ENCODE measurements around the gene TOR2A. TPM values are rescaled to one million over a fixed set of nuclear protein-coding genes. Genes with fewer than 3 reads are reported as not detected.

Gene TOR2A
- total and polyA plus RNA-seq, 9 of the 15 experiments (the other 6 are each of a cell fraction or from before 2014, with no cell fraction given) = 0.80 to 25.9 (median 11.1) TPM

- Histone ChIP-seq H3K9me3 (replicated peaks; ENCODE audit: control insufficient read depth, insufficient read depth, low read depth, low read length) (no peaks in the 10 kb centered on the region), H2AFZ (ENCODE audit: low read depth, low read length) (no peak overlapping the region), H3K9me1 (ENCODE audit: control insufficient read depth, insufficient read depth, low read length) (no peaks in the 10 kb centered on the region), H4K20me1 (replicated peaks; ENCODE audit: control insufficient read depth, insufficient read depth, low read length) (no peaks in the 10 kb centered on the region), H3K9ac (ENCODE audit: insufficient read depth in 1 of 2, low read depth in 2 of 2, low read length in 2 of 2) (peak overlapping the region in 1 of 2 experiments; percentile 60; a peak in 1 of 4 replicates), H3K4me3 (no peak overlapping the region), H3K79me2 (ENCODE audit: control insufficient read depth, insufficient read depth, low read length) (no peaks in the 10 kb centered on the region), H3K4me1 (replicated peaks in 1 of 2; ENCODE audit: control insufficient read depth in 2 of 2, insufficient read depth in 2 of 2, low read length in 2 of 2) (peaks cover 24 to 55% of the 10 kb centered on the region in 2 experiments), H3K36me3 (ENCODE audit: control insufficient read depth, insufficient read depth, low read length) (no peaks in the 10 kb centered on the region), H3K27me3 (ENCODE audit: control insufficient read depth in 2 of 2, insufficient read depth in 2 of 2, low read length in 2 of 2) (no peaks in the 10 kb centered on the region), H3K27ac (ENCODE audit: extremely low read depth, low read depth, low read length) (no peak overlapping the region), H3K4me2 (ENCODE audit: insufficient read depth, low read length) (no peak overlapping the region)
- ATAC-seq (no peak), DNase-seq (ENCODE audit: extremely low read depth in 1 of 4, low spot score in 3 of 4) (no peak), FAIRE-seq (no peak)
- no TSS peak for BruUV-seq (replicated peaks)
- CTCF ChIA-PET (ENCODE audit: low intra/inter-chr PET ratio) = no interaction called here
- POLR2A ChIA-PET = interaction anchor here (0.7 to 1.8 kb wide), 4 partner anchors 9 to 139 kb away, joined by 3 to 7 read pairs (median 4); no protein-coding TSS in a partner anchor
- intact Hi-C loops (cut with micrococcal nuclease) = no loop called here
- WGBS (ENCODE audit: insufficient coverage, low coverage, missing lambda C conversion rate) = 68% methylated on average over 20 of the region's 20 CpGs
- in situ Hi-C loops (cut with MboI) = loop anchor here (5.0 kb wide), 1 partner anchor 43 kb away; the partner anchor contains the start of gene TOR2A
- TF ChIP-seq RCOR1 (IDR thresholded peaks at IDR 0.05; ENCODE audit: borderline replicate concordance in 1 of 2, low read depth in 2 of 2, low read length in 2 of 2) (0 out of 4 replicates have a peak, but pooled peaks of 1 of the 2 experiments have one; percentile 38), FOXP1 (CRISPR knock-in tag; IDR thresholded peaks at IDR 0.05) (no peak), GATA2 (CRISPR knock-in tag; IDR thresholded peaks at IDR 0.05) (0 out of 2 replicates have a peak, but pooled peaks have one; percentile 17), SMAD4 (CRISPR knock-in tag; conservative IDR thresholded peaks at IDR 0.05) (no peak), TEAD1 (CRISPR knock-in tag; IDR thresholded peaks at IDR 0.05) (no peak), ZBTB2 (IDR thresholded peaks at IDR 0.05) (no peak), ETS2 (tag; IDR thresholded peaks at IDR 0.05; ENCODE audit: borderline replicate concordance, poor library complexity, severe bottlenecking) (no peak), BRD4 (IDR thresholded peaks at IDR 0.05) (no peak), C11orf30 (IDR thresholded peaks at IDR 0.05; ENCODE audit: low read depth) (no peak), HDAC3 (IDR thresholded peaks at IDR 0.05; ENCODE audit: borderline replicate concordance, partially characterized antibody) (no peak), HNRNPUL1 (IDR thresholded peaks at IDR 0.05; ENCODE audit: low read length) (no peak), ZC3H11A (IDR thresholded peaks at IDR 0.05; ENCODE audit: low read depth, low read length) (no peak), MCM7 (IDR thresholded peaks at IDR 0.05) (no peak), CBX1 (IDR thresholded peaks at IDR 0.05; ENCODE audit: low read depth) (0 out of 2 replicates have a peak, but pooled peaks have one; percentile 26)
- TF ChIP-seq, protein P1, sequence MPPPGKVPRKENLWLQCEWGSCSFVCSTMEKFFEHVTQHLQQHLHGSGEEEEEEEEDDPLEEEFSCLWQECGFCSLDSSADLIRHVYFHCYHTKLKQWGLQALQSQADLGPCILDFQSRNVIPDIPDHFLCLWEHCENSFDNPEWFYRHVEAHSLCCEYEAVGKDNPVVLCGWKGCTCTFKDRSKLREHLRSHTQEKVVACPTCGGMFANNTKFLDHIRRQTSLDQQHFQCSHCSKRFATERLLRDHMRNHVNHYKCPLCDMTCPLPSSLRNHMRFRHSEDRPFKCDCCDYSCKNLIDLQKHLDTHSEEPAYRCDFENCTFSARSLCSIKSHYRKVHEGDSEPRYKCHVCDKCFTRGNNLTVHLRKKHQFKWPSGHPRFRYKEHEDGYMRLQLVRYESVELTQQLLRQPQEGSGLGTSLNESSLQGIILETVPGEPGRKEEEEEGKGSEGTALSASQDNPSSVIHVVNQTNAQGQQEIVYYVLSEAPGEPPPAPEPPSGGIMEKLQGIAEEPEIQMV (tag; conservative IDR thresholded peaks at IDR 0.05; ENCODE audit: low read depth) = no peak
- TF ChIP-seq, protein P2, sequence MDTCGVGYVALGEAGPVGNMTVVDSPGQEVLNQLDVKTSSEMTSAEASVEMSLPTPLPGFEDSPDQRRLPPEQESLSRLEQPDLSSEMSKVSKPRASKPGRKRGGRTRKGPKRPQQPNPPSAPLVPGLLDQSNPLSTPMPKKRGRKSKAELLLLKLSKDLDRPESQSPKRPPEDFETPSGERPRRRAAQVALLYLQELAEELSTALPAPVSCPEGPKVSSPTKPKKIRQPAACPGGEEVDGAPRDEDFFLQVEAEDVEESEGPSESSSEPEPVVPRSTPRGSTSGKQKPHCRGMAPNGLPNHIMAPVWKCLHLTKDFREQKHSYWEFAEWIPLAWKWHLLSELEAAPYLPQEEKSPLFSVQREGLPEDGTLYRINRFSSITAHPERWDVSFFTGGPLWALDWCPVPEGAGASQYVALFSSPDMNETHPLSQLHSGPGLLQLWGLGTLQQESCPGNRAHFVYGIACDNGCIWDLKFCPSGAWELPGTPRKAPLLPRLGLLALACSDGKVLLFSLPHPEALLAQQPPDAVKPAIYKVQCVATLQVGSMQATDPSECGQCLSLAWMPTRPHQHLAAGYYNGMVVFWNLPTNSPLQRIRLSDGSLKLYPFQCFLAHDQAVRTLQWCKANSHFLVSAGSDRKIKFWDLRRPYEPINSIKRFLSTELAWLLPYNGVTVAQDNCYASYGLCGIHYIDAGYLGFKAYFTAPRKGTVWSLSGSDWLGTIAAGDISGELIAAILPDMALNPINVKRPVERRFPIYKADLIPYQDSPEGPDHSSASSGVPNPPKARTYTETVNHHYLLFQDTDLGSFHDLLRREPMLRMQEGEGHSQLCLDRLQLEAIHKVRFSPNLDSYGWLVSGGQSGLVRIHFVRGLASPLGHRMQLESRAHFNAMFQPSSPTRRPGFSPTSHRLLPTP (IDR thresholded peaks at IDR 0.05; ENCODE audit: borderline replicate concordance, extremely low read depth, insufficient read length) = no peak
These were observed 45.2 kb upstream of the TOR2A start for GRCh38 chr9:127780126-127780885.
